IPS DF 4.7 (cell line): Measurements from ENCODE around the gene IL1F10.

ENCODE experiments used
- DNase-seq: peaks from one replicate; pipeline ENCODE4 v3.0.0-alpha.2; 2013; ENCODE audit warnings: low spot score; ENCODE audit errors: extremely low read depth

IL1F10 gene

DNA sequence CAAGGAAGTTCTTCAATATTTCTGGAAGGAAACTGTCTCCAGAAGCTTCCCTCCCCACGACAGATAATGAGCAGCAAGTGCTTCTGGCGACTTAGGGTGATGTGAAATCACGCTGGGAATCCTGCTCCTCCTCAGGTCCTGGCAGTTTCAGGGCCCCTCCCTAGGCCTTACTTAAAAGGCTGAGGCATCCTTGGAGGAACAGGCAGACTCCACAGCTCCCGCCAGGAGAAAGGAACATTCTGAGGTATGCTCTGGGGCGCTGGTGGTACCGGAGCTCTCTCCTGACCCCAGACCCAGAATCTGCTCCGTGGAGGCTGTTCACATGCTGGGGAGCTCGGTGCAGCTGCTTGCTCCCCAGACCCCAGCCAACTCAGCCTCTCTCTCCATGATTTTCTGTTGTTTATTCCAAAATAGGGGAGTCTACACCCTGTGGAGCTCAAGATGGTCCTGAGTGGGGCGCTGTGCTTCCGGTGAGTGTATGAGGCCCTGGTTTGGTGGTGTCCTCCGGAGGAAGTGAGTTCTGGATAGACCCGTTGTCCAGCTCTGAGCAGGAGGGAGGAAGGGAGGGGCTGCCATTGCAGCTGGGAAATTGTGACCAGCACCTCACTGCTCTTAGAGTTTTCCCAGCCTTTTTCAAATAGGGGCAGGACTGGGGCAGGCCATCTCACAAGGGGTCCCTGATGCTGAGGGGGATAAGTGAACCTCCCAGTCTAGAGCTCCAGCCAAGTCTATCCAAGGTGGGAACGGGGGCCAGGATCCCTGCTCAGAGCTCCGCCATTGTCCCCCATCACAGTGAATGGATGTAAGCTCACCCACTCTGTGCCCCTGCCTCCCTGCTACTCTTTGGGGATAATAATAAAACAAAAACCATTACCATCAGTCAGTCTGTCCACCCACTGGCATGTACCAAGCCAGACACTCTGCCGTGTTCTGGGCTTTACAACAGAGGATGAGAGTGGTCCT lies 8.5 kb upstream of the IL1F10 start, which contains the start of gene IL36RN:
IL36RN (plus strand) TSS at position 201 of the 963 bp plus-strand sequence; CDS start at position 442, 241 bp downstream.
- DNase-seq = no peak

- no peak for DNase-seq
Measured at GRCh38 chr2:113060396-113060795, 7.4 kb upstream of the IL1F10 start.

DNA sequence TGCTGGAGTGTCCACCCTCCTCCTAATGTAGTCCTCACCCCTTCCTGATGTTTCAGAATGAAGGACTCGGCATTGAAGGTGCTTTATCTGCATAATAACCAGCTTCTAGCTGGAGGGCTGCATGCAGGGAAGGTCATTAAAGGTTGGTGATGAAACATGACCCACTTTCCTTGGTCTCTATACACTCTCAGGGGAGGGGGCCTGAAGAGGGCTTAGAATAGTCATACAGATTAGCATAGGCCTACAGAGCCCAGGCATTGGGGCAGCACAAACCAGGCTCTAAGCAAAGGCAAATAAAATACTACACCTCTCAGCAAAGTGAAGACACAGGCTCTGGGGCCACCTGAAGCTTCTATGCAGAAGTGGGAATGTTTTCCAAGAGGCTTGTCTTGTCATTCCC lies 7.0 kb upstream of the IL1F10 start:
- DNase-seq = no peak

GRCh38 chr2:113061241-113061640 lies 6.5 kb upstream of the IL1F10 start:
- DNase-seq = no peak

GRCh38 chr2:113061896-113062770 lies 5.6 kb upstream of the IL1F10 start:
- DNase-seq = no peak

DNA sequence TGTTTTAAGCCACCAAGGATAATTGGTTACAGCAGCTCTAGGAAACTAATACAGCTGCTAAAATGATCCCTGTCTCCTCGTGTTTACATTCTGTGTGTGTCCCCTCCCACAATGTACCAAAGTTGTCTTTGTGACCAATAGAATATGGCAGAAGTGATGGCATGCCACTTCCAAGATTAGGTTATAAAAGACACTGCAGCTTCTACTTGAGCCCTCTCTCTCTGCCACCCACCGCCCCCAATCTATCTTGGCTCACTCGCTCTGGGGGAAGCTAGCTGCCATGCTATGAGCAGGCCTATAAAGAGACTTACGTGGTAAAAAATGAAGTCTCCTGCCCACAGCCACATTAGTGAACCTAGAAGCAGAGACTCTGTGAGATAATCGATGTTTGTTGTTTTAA lies 3.5 kb upstream of the IL1F10 start:
- DNase-seq = no peak

DNA sequence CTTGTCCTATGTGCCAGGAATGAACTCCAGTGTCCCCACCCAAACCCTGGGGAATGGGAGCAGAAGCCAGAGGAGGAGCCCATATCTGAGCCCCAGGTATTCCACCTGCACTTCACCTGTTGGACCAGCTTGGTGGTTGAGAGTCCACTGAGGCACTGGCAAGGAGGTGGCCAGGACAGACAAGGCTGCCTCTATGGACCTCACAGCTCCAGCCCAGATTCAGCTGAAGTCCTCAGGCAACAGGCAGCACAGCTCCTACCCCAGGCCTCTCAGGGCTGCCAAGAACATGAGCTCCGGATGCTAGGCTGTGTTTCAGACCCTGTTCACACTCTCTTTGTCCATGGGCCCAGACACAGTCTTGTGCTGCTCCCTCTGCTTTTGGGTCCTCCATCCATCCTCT lies 2.9 kb upstream of the IL1F10 start:
- DNase-seq = no peak

DNA sequence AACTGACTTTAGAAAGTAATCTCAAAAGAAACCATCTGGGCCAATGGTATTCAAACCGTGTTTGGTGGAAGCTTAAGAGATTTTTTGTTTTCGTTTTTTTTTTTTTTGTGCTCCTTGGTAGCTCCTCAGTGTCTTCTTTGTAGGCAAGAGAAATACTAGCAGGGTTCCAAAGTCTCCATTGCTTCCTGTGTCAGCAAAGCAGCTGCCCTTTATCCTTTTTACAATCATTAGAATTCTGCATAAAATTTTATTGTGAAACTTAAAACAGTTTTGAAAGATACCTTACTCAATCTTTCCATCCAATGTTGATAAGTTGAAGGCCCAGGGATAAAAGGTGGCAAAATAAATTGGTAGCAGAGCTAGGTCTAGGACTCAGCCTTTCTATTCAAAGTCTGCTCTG lies 479 bp downstream of the IL1F10 start:
- no peak for DNase-seq

DNA sequence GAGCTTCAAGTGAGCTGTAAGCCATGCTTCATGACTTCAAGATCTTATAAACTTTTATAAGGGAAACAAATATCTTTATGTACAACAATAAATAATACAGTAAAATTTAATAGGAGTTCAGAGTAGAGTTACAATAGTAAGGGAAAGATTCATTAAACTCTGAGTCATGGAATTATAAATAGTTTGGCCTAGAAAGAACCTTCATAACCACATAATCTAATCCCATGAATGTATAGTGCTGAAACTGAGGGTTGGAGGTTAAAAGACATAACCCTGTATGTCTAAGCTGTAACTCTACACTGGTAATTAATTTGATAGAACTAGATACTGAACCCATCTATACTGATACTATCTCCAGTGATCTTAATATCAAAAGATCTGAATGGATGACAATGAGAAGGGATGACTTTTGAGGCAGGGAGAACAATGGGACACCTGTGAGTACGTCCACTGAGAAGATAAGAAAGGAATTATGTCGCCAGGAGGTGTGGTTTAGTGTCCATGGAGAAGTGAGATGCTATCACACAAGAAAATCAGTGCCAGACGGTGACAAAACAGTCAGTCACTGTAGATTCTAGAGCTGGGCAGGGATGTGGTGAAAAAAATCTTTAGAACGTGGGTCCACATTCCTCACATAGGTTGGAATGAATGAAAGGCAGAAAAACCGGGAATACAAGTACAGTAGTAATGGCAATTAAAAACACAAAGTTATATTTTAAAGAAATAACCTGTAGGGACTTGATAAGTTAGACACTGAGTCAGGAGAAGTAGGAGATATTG lies 1.1 kb downstream of the IL1F10 start:
- DNase-seq = no peak

- DNase-seq = no peak
Measured at GRCh38 chr2:113069676-113070605, 2.2 kb downstream of the IL1F10 start.

DNA sequence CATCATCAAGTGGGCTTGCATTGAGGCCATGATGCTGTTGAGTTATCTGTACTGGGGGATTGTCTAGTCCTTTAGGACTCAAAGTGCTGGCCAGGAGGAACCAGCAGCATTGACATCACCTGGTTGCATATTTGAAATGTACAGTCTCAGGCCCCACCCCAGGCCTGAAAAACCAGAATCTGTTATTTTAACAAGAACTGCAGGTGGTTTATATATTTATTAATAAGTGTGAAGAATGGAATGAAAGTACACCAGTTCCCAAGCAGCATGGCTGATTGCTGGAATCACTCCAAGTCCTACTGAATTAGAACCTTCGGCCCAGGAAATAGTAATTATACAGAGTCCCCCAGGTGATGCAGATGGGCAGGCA lies 2.8 kb downstream of the IL1F10 start:
- DNase-seq = no peak

DNA sequence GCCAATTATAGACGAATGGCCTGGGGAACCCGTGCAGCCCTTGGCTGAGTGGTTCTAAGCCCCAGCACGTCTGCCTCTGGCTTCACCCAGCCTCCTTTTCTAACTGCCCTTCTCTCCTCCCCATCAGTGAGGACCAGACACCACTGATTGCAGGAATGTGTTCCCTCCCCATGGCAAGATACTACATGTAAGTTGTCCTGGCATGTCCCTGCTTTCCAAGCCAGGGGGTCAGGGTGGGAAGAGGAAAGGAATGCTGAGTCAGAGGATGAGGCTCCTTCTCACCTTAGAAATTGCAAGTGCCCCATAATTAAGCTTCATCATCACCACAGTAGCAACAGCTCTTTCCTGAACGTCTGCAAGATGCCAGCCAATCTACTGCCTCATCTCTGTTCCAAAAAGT lies 4.8 kb downstream of the IL1F10 start:
- no peak for DNase-seq

GRCh38 chr2:113073325-113073834 lies 5.6 kb downstream of the IL1F10 start:
- DNase-seq = no peak

GRCh38 chr2:113075030-113075429 lies 7.3 kb downstream of the IL1F10 start:
- no peak for DNase-seq

- no peak for DNase-seq
Measured at GRCh38 chr2:113075600-113075999, 7.8 kb downstream of the IL1F10 start.

- DNase-seq = no peak
Measured at GRCh38 chr2:113076954-113077669, 9.3 kb downstream of the IL1F10 start.

- no peak for DNase-seq
Measured at GRCh38 chr2:113077921-113078320, 10.2 kb downstream of the IL1F10 start.

- no peak for DNase-seq
Measured at GRCh38 chr2:113078350-113078839, 10.6 kb downstream of the IL1F10 start.

GRCh38 chr2:113079131-113079530 lies 11.4 kb downstream of the IL1F10 start:
- DNase-seq = no peak
